Gastroesophageal sphincter (tissue), 3 donors: ENCODE data around the gene SLC35C1.

Experiments
- CTCF ChIP-seq, 4 experiments: fragments of 200-600 bp in 2 of 4; fragments of 450-650 bp in 2 of 4; sonication (generic) in 1 of 4; IDR thresholded peaks; one replicate each; pipeline ENCODE4 v1.5.1; 2017 to 2019; ENCODE audit warnings: antibody characterized with exemption in 4 of 4, mild to moderate bottlenecking in 2 of 4, moderate library complexity in 2 of 4
- POLR2AphosphoS5 ChIP-seq: sonication (generic); formaldehyde crosslinking; IDR thresholded peaks from one replicate; pipeline ENCODE4 v1.6.1; 2017; ENCODE audit warnings: antibody characterized with exemption

- TF ChIP-seq CTCF (IDR thresholded peaks at IDR 0.05) (no peak), POLR2AphosphoS5 (no peak)
Measured at GRCh38 chr11:45860348-45860747, 55.4 kb downstream of the SLC35C1 start.
